NB4 (cell line): ENCODE data around the gene RREB1.

ENCODE experiments used
- DNase-seq: peaks from one replicate; pipeline ENCODE4 v3.0.0; 2010; ENCODE audit warnings: low read depth
- H3K4me3 ChIP-seq: one replicate; pipeline ENCODE4 v1.5.1; 2011; ENCODE audit warnings: mild to moderate bottlenecking, low read depth, low read length, moderate library complexity
- CTCF ChIP-seq: IDR thresholded peaks from one replicate; pipeline ENCODE4 v1.5.1; 2012; ENCODE audit warnings: low read depth, low read length
- MAX ChIP-seq: IDR thresholded peaks from 2 replicates; pipeline ENCODE4 v1.6.1; 2011; ENCODE audit warnings: low read depth, low read length
- MYC ChIP-seq: IDR thresholded peaks from 2 replicates; pipeline ENCODE4 v1.6.1; 2011; ENCODE audit warnings: low read depth, low read length
- POLR2A ChIP-seq: IDR thresholded peaks from 2 replicates; pipeline ENCODE4 v1.6.1; 2011; ENCODE audit warnings: mild to moderate bottlenecking; ENCODE audit not compliant: insufficient read length; ENCODE audit errors: extremely low read depth

RREB1 gene

GRCh38 chr6:7143476-7143974, 35.8 kb downstream of the RREB1 start:
- peak; percentile 29; the same call in 1 of the 2 replicates for TF ChIP-seq MYC
- TF ChIP-seq CTCF, result peak; percentile 25
- TF ChIP-seq POLR2A, result no peak
- no peak for TF ChIP-seq MAX
- peak; percentile 81 for DNase-seq
- H3K4me3 ChIP-seq, result peak overlapping the region; percentile 14

- peak overlapping the region; percentile 78 for H3K4me3 ChIP-seq
Measured at GRCh38 chr6:7144872-7145584, 37.3 kb downstream of the RREB1 start.

GRCh38 chr6:7145585-7145884, 37.8 kb downstream of the RREB1 start:
- no peak for DNase-seq
- TF ChIP-seq POLR2A (peak; percentile 8), MAX (no peak), CTCF (no peak), MYC (no peak)
- peak overlapping the region; percentile 78 for H3K4me3 ChIP-seq

More at GRCh38 chr6:7144872-7145584, 37.3 kb downstream of the RREB1 start:
- TF ChIP-seq MYC (0 out of 2 replicates have a peak, but pooled peaks have one; percentile 12), POLR2A (no peak), CTCF (no peak), MAX (no peak)
- peak; percentile 61 for DNase-seq

GRCh38 chr6:7145885-7146828, 38.4 kb downstream of the RREB1 start:
- TF ChIP-seq POLR2A (peak; percentile 58), MYC (no peak; the same call in 1 of the 2 replicates)
- DNase-seq, result peak; percentile 96
- H3K4me3 ChIP-seq, result peak overlapping the region; percentile 78

GRCh38 chr6:7147051-7147671, 39.4 kb downstream of the RREB1 start:
- no peak for TF ChIP-seq POLR2A
- TF ChIP-seq MYC, result no peak
- peak; percentile 41; the same call in 1 of the 2 replicates for TF ChIP-seq MAX
- no peak for TF ChIP-seq CTCF
- peak; percentile 54 for DNase-seq
- H3K4me3 ChIP-seq, result peak overlapping the region; percentile 78
